NCI-H2029 treated with DMSO at 0.1 percent for 48 hours (cell line): ENCODE results near the gene GNGT2.

ENCODE experiments used
- DNase-seq: peaks from one replicate; lab custom pipeline; 2025; lab: John Stamatoyannopoulos, UW

The GNGT2 gene

DNA sequence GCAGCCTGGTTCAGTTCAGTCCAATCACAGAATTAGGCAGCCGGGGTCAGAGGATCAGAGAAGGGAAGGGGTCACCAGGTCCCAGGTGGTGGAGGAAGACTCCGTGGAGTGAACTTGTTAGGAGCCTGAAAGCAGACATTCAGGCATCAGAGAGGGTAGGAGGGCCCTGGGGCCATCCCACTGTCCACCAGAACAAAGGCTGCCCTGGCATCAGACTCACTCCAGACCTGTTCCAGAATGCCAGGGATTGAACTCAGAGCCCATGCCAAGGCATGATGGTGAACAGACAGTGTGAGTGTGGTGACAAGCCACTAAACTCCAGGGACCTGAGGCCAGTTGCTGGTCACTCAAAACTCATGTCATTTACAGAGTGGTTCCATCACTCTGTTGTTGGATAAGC, 40.2 kb downstream of the GNGT2 start:
- no peak for DNase-seq

GRCh38 chr17:49168706-49169105, 41.7 kb downstream of the GNGT2 start:
- no peak for DNase-seq

GRCh38 chr17:49165143-49165542, 45.2 kb downstream of the GNGT2 start:
- no peak for DNase-seq

- DNase-seq: no peak
These were observed 47.5 kb downstream of the GNGT2 start for GRCh38 chr17:49162866-49163265.

GRCh38 chr17:49157784-49158183, 52.6 kb downstream of the GNGT2 start:
- no peak for DNase-seq

- no peak for DNase-seq
These were observed 54.1 kb downstream of the GNGT2 start for GRCh38 chr17:49156256-49156655.
